ENCODE measurements around the gene CCNI2. TPM values are rescaled to one million over a fixed set of nuclear protein-coding genes. Genes with fewer than 3 reads are reported as not detected.

Gene CCNI2
- total and polyA plus RNA-seq, 12 donors: 0.01 to 0.75 (median 0.09) TPM; not detected in 7

GRCh38 chr5:132763181-132764036 lies 16.2 kb downstream of the CCNI2 start:
- H3K27ac ChIP-seq: no peak overlapping the region
- no peak for DNase-seq
- no peaks in the 10 kb centered on the region for H3K9me3 ChIP-seq
- ATAC-seq: no peak
- peaks cover 14 to 37% (median 28%) of the 10 kb centered on the region in 9 donors for H3K4me1 ChIP-seq
- peaks cover 0 to 71% (median 59%) of the 10 kb centered on the region in 9 donors for H3K36me3 ChIP-seq
- WGBS, 2 donors: 95% methylated on average over 17 of the region's 17 CpGs
- no peaks in the 10 kb centered on the region for H3K27me3 ChIP-seq
- H3K4me3 ChIP-seq: no peak overlapping the region
- TF ChIP-seq, protein P1, sequence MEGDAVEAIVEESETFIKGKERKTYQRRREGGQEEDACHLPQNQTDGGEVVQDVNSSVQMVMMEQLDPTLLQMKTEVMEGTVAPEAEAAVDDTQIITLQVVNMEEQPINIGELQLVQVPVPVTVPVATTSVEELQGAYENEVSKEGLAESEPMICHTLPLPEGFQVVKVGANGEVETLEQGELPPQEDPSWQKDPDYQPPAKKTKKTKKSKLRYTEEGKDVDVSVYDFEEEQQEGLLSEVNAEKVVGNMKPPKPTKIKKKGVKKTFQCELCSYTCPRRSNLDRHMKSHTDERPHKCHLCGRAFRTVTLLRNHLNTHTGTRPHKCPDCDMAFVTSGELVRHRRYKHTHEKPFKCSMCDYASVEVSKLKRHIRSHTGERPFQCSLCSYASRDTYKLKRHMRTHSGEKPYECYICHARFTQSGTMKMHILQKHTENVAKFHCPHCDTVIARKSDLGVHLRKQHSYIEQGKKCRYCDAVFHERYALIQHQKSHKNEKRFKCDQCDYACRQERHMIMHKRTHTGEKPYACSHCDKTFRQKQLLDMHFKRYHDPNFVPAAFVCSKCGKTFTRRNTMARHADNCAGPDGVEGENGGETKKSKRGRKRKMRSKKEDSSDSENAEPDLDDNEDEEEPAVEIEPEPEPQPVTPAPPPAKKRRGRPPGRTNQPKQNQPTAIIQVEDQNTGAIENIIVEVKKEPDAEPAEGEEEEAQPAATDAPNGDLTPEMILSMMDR (IDR thresholded peaks at IDR 0.05): no peak
- intact Hi-C loops (cut with DNase I): no loop called here

GRCh38 chr5:132764051-132764450 lies 16.8 kb downstream of the CCNI2 start:
- H3K36me3 ChIP-seq: peaks cover 0 to 64% (median 54%) of the 10 kb centered on the region in 9 donors
- H3K27ac ChIP-seq: no peak overlapping the region
- TF ChIP-seq, protein P1 (IDR thresholded peaks at IDR 0.05): no peak
- intact Hi-C loops (cut with DNase I): no loop called here
- no peaks in the 10 kb centered on the region for H3K9me3 ChIP-seq
- no peaks in the 10 kb centered on the region for H3K27me3 ChIP-seq
- ATAC-seq: no peak
- H3K4me3 ChIP-seq: no peak overlapping the region
- peaks cover 14 to 43% (median 32%) of the 10 kb centered on the region in 9 donors for H3K4me1 ChIP-seq
- WGBS, 2 donors: 96 to 99% methylated on average over 10 of the region's 10 CpGs
- no peak for DNase-seq

GRCh38 chr5:132764671-132765238 lies 17.5 kb downstream of the CCNI2 start:
- ATAC-seq (no peak), DNase-seq (no peak)
- TF ChIP-seq, protein P1 (IDR thresholded peaks at IDR 0.05): no peak
- Histone ChIP-seq H3K9me3 (no peaks in the 10 kb centered on the region), H3K27ac (no peak overlapping the region), H3K4me1 (peaks cover 14 to 49% (median 33%) of the 10 kb centered on the region in 9 donors), H3K36me3 (peaks cover 0 to 57% (median 47%) of the 10 kb centered on the region in 9 donors), H3K4me3 (no peak overlapping the region), H3K27me3 (no peaks in the 10 kb centered on the region)
- WGBS, 2 donors: 94 to 99% methylated on average over 7 of the region's 7 CpGs
- intact Hi-C loops (cut with DNase I): no loop called here

GRCh38 chr5:132765311-132766019 lies 18.2 kb downstream of the CCNI2 start:
- Histone ChIP-seq H3K4me1 (peaks cover 14 to 54% (median 37%) of the 10 kb centered on the region in 9 donors), H3K27me3 (no peaks in the 10 kb centered on the region), H3K36me3 (peaks cover 0 to 50% (median 40%) of the 10 kb centered on the region in 9 donors), H3K4me3 (no peak overlapping the region), H3K9me3 (no peaks in the 10 kb centered on the region), H3K27ac (peak overlapping the region in 1 of 10 donors; percentile 15)
- ATAC-seq (peak in 2 of 8 donors; percentile 21 to 50), DNase-seq (peak in 1 of 2 donors; percentile 42)
- TF ChIP-seq, protein P1 (IDR thresholded peaks at IDR 0.05): no peak
- WGBS, 2 donors: 80 to 82% methylated on average over 12 of the region's 12 CpGs
- intact Hi-C loops (cut with DNase I): no loop called here
